OCI-LY1 (cell line): ENCODE results near the gene FOXM1.

Source experiments
- H2AFZ ChIP-seq: fragments of 200-600 bp; sonication (generic), shearing (Covaris generic); 2 replicates; pipeline ENCODE4 v1.6.0; 2014; ENCODE audit warnings: antibody characterized with exemption, mild to moderate bottlenecking, low read length
- H3F3A ChIP-seq: fragments of 200-600 bp; sonication (generic), shearing (Covaris generic); 2 replicates; pipeline ENCODE4 v1.6.0; 2014; ENCODE audit warnings: mild to moderate bottlenecking, antibody characterized with exemption, low read length, moderate library complexity; ENCODE audit not compliant: insufficient read depth
- H3K27ac ChIP-seq: fragments of 200-600 bp; sonication (generic); 2 replicates; pipeline ENCODE4 v1.5.1; 2014; ENCODE audit warnings: low read length, mixed run types, mild to moderate bottlenecking, low read depth; ENCODE audit not compliant: poor library complexity, severe bottlenecking
- H3K27me3 ChIP-seq: fragments of 200-600 bp; sonication (generic); 2 replicates; pipeline ENCODE4 v1.6.0; 2014; ENCODE audit warnings: antibody characterized with exemption, mild to moderate bottlenecking, low read length, moderate library complexity; ENCODE audit not compliant: insufficient read depth
- H3K36me3 ChIP-seq: fragments of 200-600 bp; sonication (generic); 2 replicates; pipeline ENCODE4 v1.6.1; 2014; ENCODE audit warnings: mild to moderate bottlenecking, antibody characterized with exemption, low read length, moderate library complexity, mixed read lengths; ENCODE audit not compliant: insufficient read depth
- H3K4me1 ChIP-seq: fragments of 200-600 bp; sonication (generic); 2 replicates; pipeline ENCODE4 v1.5.1; 2014; ENCODE audit warnings: mild to moderate bottlenecking, low read length, moderate library complexity; ENCODE audit not compliant: insufficient read depth, severe bottlenecking
- H3K4me2 ChIP-seq: fragments of 200-600 bp; sonication (generic), shearing (Covaris generic); 2 replicates; pipeline ENCODE4 v1.6.1; 2014; ENCODE audit warnings: low read length
- H3K4me3 ChIP-seq: fragments of 200-600 bp; sonication (generic); 2 replicates; pipeline ENCODE4 v1.5.1; 2014; ENCODE audit warnings: low read length, low read depth, mild to moderate bottlenecking, mixed read lengths; ENCODE audit not compliant: poor library complexity, severe bottlenecking
- H3K79me2 ChIP-seq: fragments of 200-600 bp; shearing (Covaris generic); 2 replicates; pipeline ENCODE4 v1.6.1; 2016; ENCODE audit warnings: mixed run types, low read length, mixed read lengths; ENCODE audit not compliant: insufficient read depth
- H3K9ac ChIP-seq: fragments of 200-600 bp; sonication (generic), shearing (Covaris generic); 2 replicates; pipeline ENCODE4 v1.6.1; 2014; ENCODE audit warnings: mild to moderate bottlenecking, low read length, mixed read lengths
- H3K9me2 ChIP-seq: fragments of 200-600 bp; sonication (generic), shearing (Covaris generic); 2 replicates; pipeline ENCODE4 v1.6.1; 2014; ENCODE audit warnings: low read depth, mild to moderate bottlenecking, low read length, mixed read lengths
- H3K9me3 ChIP-seq: fragments of 200-600 bp; shearing (Covaris generic); 2 replicates; pipeline ENCODE4 v1.6.1; 2014; ENCODE audit warnings: low read length, mixed read lengths
- H4K20me1 ChIP-seq: fragments of 200-600 bp; sonication (generic), shearing (Covaris generic); 2 replicates; pipeline ENCODE4 v1.6.0; 2016; ENCODE audit warnings: mild to moderate bottlenecking, low read length; ENCODE audit not compliant: insufficient read depth
- CTCF ChIP-seq: fragments of 200-600 bp; sonication (generic), shearing (Covaris generic); IDR thresholded peaks from 2 replicates; pipeline ENCODE4 v1.5.1; 2017; ENCODE audit warnings: mild to moderate bottlenecking, antibody characterized with exemption, low read length, moderate library complexity, mixed read lengths
- EZH2 ChIP-seq: fragments of 200-600 bp; sonication (generic), shearing (Covaris generic); IDR thresholded peaks from 2 replicates; pipeline ENCODE4 v1.8.0; 2017; ENCODE audit warnings: borderline replicate concordance, mixed run types, mild to moderate bottlenecking, antibody characterized with exemption, low read length, moderate library complexity, mixed read lengths

FOXM1 gene

GRCh38 chr12:2858944-2859421 is 18.0 kb downstream of the FOXM1 start:
- Histone ChIP-seq H3K79me2 (no peaks in the 10 kb centered on the region), H3K4me3 (no peak overlapping the region), H3K9me2 (no peaks in the 10 kb centered on the region), H3K9me3 (no peaks in the 10 kb centered on the region), H3F3A (no peaks in the 10 kb centered on the region), H3K27me3 (no peaks in the 10 kb centered on the region), H3K27ac (no peak overlapping the region), H3K36me3 (peaks cover 55% of the 10 kb centered on the region), H4K20me1 (no peaks in the 10 kb centered on the region), H3K4me1 (no peaks in the 10 kb centered on the region), H3K4me2 (no peak overlapping the region), H2AFZ (no peak overlapping the region), H3K9ac (no peak overlapping the region)
- TF ChIP-seq CTCF (no peak), EZH2 (no peak)

GRCh38 chr12:2858334-2858733 is 18.6 kb downstream of the FOXM1 start:
- no peak for TF ChIP-seq CTCF
- Histone ChIP-seq H3K9ac (no peak overlapping the region), H3F3A (no peaks in the 10 kb centered on the region), H3K79me2 (no peaks in the 10 kb centered on the region), H3K4me3 (no peak overlapping the region), H3K4me2 (no peak overlapping the region), H2AFZ (no peak overlapping the region), H3K9me3 (no peaks in the 10 kb centered on the region), H3K4me1 (no peaks in the 10 kb centered on the region), H3K36me3 (peaks cover 49% of the 10 kb centered on the region), H3K9me2 (no peaks in the 10 kb centered on the region), H3K27ac (no peak overlapping the region), H4K20me1 (no peaks in the 10 kb centered on the region), H3K27me3 (no peaks in the 10 kb centered on the region)

DNA sequence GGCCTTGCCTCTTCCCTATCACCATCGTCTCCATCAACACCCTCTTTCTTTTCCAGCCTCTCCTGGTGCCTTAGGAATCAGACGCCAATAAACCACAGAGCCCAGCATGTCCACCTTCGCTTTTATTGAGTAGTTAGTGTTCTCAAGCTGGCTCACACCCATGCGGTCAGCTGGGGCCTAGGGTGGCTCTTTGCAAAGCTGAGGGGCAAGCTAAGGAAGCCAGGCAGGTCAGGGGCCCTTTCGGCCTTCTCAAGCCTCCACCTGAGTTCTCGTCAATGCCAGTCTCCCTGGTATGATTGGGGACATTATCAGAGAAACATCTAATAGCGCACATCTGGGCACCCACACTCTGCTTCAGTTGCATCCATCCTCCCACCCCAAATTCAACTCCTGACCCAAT is 19.4 kb downstream of the FOXM1 start:
- no peak overlapping the region for H2AFZ ChIP-seq
- no peaks in the 10 kb centered on the region for H3K79me2 ChIP-seq
- no peaks in the 10 kb centered on the region for H3K9me2 ChIP-seq
- H3K9me3 ChIP-seq: no peaks in the 10 kb centered on the region
- H3F3A ChIP-seq: no peaks in the 10 kb centered on the region
- no peak overlapping the region for H3K4me3 ChIP-seq
- no peaks in the 10 kb centered on the region for H3K27me3 ChIP-seq
- no peak overlapping the region for H3K9ac ChIP-seq
- H4K20me1 ChIP-seq: no peaks in the 10 kb centered on the region
- no peak overlapping the region for H3K27ac ChIP-seq
- TF ChIP-seq EZH2 (no peak), CTCF (no peak)
- H3K4me1 ChIP-seq: no peaks in the 10 kb centered on the region
- H3K36me3 ChIP-seq: peaks cover 41% of the 10 kb centered on the region
- no peak overlapping the region for H3K4me2 ChIP-seq
